HL-60 (cell line): ENCODE measurements around the gene ST7.
"Not testable (repeated sequence)": the region's sequence is repeated elsewhere in the genome, so short reads cannot be mapped to it uniquely, and the experiment has no call there.

Experiments
- DNase-seq, 2 experiments: peaks; one replicate each; pipeline ENCODE4 v3.0.0-alpha.2; 2010 to 2020; ENCODE audit warnings: low read depth in 1 of 2, low spot score in 1 of 2
- H3K27ac ChIP-seq: fragments of 250-450 bp; sonication (Bioruptor Pico); replicated peaks from 2 replicates; pipeline ENCODE4 v1.5.1; 2020; ENCODE audit warnings: mild to moderate bottlenecking, moderate library complexity
- H3K27me3 ChIP-seq: fragments of 250-450 bp; sonication (Bioruptor Pico); 2 replicates; pipeline ENCODE4 v1.5.1; 2021; ENCODE audit warnings: mild to moderate bottlenecking, moderate library complexity; ENCODE audit not compliant: insufficient read depth, poor library complexity, severe bottlenecking
- H3K4me3 ChIP-seq: replicated peaks from 2 replicates; pipeline ENCODE4 v1.5.1; 2011; ENCODE audit warnings: mild to moderate bottlenecking, control low read depth, low read length; ENCODE audit not compliant: insufficient read depth
- GABPA ChIP-seq: IDR thresholded peaks from 2 replicates; pipeline ENCODE4 v1.6.1; 2012; ENCODE audit warnings: low read depth
- POLR2AphosphoS5 ChIP-seq: IDR thresholded peaks from 2 replicates; pipeline ENCODE4 v1.6.1; 2012; ENCODE audit warnings: low read depth
- SPI1 ChIP-seq: IDR thresholded peaks from 2 replicates; pipeline ENCODE4 v1.6.1; 2012; ENCODE audit warnings: low read depth, mild to moderate bottlenecking, borderline replicate concordance
- TF ChIP-seq, protein P1 (sequence below): IDR thresholded peaks from one replicate; pipeline ENCODE4 v1.5.1; 2011; ENCODE audit warnings: low read length, control low read depth, inconsistent platforms; ENCODE audit not compliant: insufficient read depth
- TF ChIP-seq, protein P2 (sequence below): IDR thresholded peaks from 2 replicates; pipeline ENCODE4 v1.6.1; 2012; ENCODE audit warnings: low read depth; ENCODE audit not compliant: insufficient replicate concordance

ST7 gene

DNA sequence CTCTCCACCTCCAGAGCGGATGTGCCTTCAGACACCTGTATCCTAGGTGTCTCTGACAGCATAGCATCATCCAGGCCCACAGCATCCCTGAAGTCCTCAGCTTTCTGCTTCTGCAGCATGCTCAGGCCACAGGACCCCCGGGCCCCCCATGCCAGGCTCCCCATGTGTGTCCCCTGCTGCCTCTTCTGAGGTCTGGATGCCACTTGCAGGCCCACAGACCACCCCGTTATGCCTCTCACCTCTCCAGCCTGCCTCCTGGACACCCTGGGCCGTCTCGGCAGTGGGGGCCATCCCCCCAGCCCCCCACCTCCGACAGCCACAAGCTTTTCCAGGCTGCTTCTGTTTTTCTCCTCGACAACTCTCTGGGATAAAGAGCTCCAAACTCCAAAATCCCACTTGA, 285.2 kb downstream of the ST7 start:
- Histone ChIP-seq H3K27me3 (no peaks in the 10 kb centered on the region), H3K27ac (no peak overlapping the region), H3K4me3 (no peak overlapping the region)
- no peak for TF ChIP-seq GABPA
- no peak for TF ChIP-seq POLR2AphosphoS5
- no peak for TF ChIP-seq SPI1
- DNase-seq = no peak

DNA sequence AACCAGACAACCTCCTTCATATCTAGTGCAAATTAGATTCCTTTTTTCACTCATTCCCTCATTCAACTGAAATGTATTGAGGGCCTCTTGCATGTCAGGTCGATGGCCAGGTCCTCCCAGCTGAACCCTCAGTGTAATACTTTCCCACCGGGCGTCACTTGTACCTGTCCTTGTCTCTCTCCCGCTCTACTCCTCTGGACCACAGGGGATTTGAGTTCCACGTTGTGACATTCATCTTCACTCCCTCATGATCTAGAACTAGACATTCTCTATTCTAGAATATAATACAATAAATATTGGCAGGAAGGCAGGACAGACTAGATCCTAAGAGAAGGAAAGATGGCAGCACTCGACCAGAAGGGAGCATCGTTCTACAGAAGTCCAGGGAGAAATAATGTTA, 285.6 kb downstream of the ST7 start:
- H3K4me3 ChIP-seq = no peak overlapping the region
- TF ChIP-seq, protein P1, sequence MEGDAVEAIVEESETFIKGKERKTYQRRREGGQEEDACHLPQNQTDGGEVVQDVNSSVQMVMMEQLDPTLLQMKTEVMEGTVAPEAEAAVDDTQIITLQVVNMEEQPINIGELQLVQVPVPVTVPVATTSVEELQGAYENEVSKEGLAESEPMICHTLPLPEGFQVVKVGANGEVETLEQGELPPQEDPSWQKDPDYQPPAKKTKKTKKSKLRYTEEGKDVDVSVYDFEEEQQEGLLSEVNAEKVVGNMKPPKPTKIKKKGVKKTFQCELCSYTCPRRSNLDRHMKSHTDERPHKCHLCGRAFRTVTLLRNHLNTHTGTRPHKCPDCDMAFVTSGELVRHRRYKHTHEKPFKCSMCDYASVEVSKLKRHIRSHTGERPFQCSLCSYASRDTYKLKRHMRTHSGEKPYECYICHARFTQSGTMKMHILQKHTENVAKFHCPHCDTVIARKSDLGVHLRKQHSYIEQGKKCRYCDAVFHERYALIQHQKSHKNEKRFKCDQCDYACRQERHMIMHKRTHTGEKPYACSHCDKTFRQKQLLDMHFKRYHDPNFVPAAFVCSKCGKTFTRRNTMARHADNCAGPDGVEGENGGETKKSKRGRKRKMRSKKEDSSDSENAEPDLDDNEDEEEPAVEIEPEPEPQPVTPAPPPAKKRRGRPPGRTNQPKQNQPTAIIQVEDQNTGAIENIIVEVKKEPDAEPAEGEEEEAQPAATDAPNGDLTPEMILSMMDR = no peak
- no peak for TF ChIP-seq POLR2AphosphoS5
- TF ChIP-seq, protein P2, sequence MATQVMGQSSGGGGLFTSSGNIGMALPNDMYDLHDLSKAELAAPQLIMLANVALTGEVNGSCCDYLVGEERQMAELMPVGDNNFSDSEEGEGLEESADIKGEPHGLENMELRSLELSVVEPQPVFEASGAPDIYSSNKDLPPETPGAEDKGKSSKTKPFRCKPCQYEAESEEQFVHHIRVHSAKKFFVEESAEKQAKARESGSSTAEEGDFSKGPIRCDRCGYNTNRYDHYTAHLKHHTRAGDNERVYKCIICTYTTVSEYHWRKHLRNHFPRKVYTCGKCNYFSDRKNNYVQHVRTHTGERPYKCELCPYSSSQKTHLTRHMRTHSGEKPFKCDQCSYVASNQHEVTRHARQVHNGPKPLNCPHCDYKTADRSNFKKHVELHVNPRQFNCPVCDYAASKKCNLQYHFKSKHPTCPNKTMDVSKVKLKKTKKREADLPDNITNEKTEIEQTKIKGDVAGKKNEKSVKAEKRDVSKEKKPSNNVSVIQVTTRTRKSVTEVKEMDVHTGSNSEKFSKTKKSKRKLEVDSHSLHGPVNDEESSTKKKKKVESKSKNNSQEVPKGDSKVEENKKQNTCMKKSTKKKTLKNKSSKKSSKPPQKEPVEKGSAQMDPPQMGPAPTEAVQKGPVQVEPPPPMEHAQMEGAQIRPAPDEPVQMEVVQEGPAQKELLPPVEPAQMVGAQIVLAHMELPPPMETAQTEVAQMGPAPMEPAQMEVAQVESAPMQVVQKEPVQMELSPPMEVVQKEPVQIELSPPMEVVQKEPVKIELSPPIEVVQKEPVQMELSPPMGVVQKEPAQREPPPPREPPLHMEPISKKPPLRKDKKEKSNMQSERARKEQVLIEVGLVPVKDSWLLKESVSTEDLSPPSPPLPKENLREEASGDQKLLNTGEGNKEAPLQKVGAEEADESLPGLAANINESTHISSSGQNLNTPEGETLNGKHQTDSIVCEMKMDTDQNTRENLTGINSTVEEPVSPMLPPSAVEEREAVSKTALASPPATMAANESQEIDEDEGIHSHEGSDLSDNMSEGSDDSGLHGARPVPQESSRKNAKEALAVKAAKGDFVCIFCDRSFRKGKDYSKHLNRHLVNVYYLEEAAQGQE = no peak
- no peak for DNase-seq
- no peak overlapping the region for H3K27ac ChIP-seq
- H3K27me3 ChIP-seq = no peaks in the 10 kb centered on the region

DNA sequence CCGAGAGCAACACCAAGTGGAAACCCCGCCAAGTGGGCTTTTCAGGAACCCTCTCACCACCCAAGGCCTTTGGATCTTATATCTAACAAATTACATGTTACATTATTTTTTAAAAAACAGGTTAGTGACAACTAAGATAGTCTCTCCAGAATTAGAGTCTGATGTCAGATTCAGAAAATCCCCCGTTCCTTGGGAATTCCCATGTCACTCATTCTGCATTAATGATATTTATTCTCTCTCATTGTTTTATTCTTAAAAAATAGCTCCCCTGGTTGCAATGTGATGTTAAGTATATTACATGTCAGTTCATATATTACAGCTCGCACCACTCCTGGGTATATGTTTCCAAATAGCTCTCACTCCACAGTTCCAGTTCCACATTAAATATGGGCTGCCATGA, 287.8 kb downstream of the ST7 start:
- TF ChIP-seq GABPA (no peak), POLR2AphosphoS5 (no peak), SPI1 (no peak)
- TF ChIP-seq, protein P2 = no peak
- TF ChIP-seq, protein P1 = no peak
- Histone ChIP-seq H3K27ac (no peak overlapping the region), H3K4me3 (no peak overlapping the region), H3K27me3 (no peaks in the 10 kb centered on the region)
- no peak for DNase-seq

DNA sequence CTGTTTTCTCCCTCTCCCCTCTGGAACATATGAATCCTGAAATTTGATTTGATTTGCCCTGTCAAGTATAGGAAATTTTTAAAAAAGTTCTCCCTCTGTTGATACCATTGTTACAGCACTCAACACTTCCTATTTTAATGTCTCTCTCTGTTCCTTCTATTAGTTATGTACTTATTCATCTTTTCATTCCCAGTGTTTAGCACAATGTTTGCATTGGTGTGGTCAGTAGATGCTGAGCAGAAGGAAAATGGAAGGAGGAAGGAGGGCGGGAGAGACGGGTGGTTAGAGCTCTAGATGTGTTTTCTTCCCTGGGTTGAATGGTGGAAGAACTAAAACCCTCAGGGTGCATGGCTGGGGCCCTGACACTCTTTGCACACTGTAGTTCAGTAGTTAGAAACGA, 290.1 kb downstream of the ST7 start:
- H3K4me3 ChIP-seq = no peak overlapping the region
- TF ChIP-seq GABPA (no peak), SPI1 (no peak), POLR2AphosphoS5 (no peak)
- TF ChIP-seq, protein P2 = no peak
- TF ChIP-seq, protein P1 = no peak
- H3K27ac ChIP-seq = no peak overlapping the region
- no peak for DNase-seq
- no peaks in the 10 kb centered on the region for H3K27me3 ChIP-seq

DNA sequence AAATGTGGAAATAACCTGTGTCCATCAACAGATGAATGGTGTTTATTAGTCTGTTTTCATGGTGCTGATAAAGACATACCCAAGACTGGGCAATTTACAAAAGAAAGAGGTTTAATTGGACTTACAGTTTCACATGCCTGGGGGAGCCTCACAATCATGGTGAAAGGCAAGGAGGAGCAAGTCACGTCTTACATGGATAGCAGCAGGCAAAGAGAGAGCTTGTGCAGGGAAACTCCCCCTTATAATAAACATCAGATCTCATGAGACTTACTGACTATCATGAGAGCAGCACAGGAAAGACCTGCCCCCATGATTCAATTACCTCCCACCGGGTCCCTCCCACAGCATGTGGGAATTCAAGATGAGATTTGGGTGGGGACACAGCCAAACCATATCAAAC, 292.4 kb downstream of the ST7 start:
- DNase-seq, H3K27ac ChIP-seq, H3K27me3 ChIP-seq, H3K4me3 ChIP-seq: not testable (repeated sequence)
